Gastroesophageal sphincter (tissue), 3 donors: Measurements from ENCODE around the gene RAB39B.

ENCODE experiments used
- CTCF ChIP-seq, 4 experiments: fragments of 200-600 bp in 2 of 4; fragments of 450-650 bp in 2 of 4; sonication (generic) in 1 of 4; IDR thresholded peaks; one replicate each; pipeline ENCODE4 v1.5.1; 2017 to 2019; ENCODE audit warnings: antibody characterized with exemption in 4 of 4, mild to moderate bottlenecking in 2 of 4, moderate library complexity in 2 of 4
- EP300 ChIP-seq: sonication (generic); formaldehyde crosslinking; IDR thresholded peaks from one replicate; pipeline ENCODE4 v1.6.1; 2017; ENCODE audit warnings: antibody characterized with exemption, mild to moderate bottlenecking
- POLR2AphosphoS5 ChIP-seq: sonication (generic); formaldehyde crosslinking; IDR thresholded peaks from one replicate; pipeline ENCODE4 v1.6.1; 2017; ENCODE audit warnings: antibody characterized with exemption

DNA sequence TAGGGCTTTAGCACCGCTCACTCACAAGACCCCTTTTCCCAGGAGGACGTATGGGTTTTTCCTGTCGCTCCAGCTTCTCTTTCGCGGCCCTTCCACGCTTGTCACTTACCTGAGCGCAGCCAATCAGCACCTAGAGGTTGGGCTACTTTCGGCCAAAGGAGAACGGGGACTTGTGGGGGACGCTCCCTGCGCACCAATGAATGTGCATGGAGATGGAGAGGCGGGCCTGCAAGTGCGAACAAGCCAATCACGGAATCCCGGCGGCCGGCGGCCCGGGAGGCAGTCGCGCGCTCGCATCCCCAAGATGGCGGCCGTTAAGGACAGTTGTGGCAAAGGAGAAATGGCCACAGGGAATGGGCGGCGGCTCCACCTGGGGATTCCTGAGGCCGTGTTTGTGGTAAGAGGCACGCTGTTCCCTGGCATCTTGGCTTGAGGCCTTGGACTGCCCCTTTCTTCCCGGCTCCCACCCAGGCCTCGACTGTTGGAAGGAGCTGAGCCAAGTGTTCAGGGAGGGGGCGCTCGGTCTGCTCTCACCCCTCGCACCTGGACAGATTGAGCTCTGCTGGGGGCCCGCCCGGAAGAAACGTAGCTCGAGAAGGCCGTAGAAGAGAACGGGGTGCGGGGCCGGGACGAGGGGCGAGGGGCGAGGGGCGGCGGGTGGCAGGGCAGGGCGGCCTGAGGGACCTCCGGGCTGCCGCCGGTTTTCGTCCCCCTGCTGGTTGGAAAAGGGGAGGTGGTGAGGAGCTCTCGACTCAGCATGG, 47.9 kb downstream of the RAB39B start, which contains the start of gene VBP1:
- TF ChIP-seq POLR2AphosphoS5, result peak; percentile 10
- TF ChIP-seq CTCF (IDR thresholded peaks at IDR 0.05), result peak; percentile 14 to 63 (median 30)
- TF ChIP-seq EP300, result no peak
